ENCODE measurements around the gene SUGCT. TPM values are rescaled to one million over a fixed set of nuclear protein-coding genes. Genes with fewer than 3 reads are reported as not detected.
A peak's percentile ranks its signal among the peaks of the same experiment; 100 is the strongest.

Gene SUGCT
- total RNA-seq, 2 donors from 2014 or later = 3.3 to 15.2 TPM

GRCh38 chr7:40526951-40527715, 392.3 kb downstream of the SUGCT start:
- H3K4me1 ChIP-seq (ENCODE audit: control insufficient read depth in 1 of 2, low read depth in 2 of 2) = peaks cover 10 to 54% of the 10 kb centered on the region in 2 donors
- H3K36me3 ChIP-seq = no peaks in the 10 kb centered on the region
- peak overlapping the region; percentile 1 for H3K4me3 ChIP-seq
- peak overlapping the region; percentile 69 to 70 for H3K27ac ChIP-seq
- H3K9me3 ChIP-seq = no peaks in the 10 kb centered on the region
- ATAC-seq (ENCODE audit: insufficient number of reproducible peaks, low FRiP score, low read depth) (no peak), DNase-seq (ENCODE audit: low spot score) (no peak)
- TF ChIP-seq CTCF (IDR thresholded peaks at IDR 0.05) = no peak
- H3K27me3 ChIP-seq (replicated peaks; ENCODE audit: insufficient read depth) = no peaks in the 10 kb centered on the region

GRCh38 chr7:40527723-40528122, 392.9 kb downstream of the SUGCT start:
- no peaks in the 10 kb centered on the region for H3K36me3 ChIP-seq
- no peaks in the 10 kb centered on the region for H3K9me3 ChIP-seq
- no peaks in the 10 kb centered on the region for H3K27me3 ChIP-seq (replicated peaks; ENCODE audit: insufficient read depth)
- H3K4me1 ChIP-seq (ENCODE audit: control insufficient read depth in 1 of 2, low read depth in 2 of 2) = peaks cover 10 to 54% of the 10 kb centered on the region in 2 donors
- peak overlapping the region; percentile 69 to 70 for H3K27ac ChIP-seq
- H3K4me3 ChIP-seq = no peak overlapping the region
- no peak for TF ChIP-seq CTCF (IDR thresholded peaks at IDR 0.05)
- DNase-seq (ENCODE audit: low spot score) (no peak), ATAC-seq (ENCODE audit: insufficient number of reproducible peaks, low FRiP score, low read depth) (no peak)

- ATAC-seq (ENCODE audit: insufficient number of reproducible peaks, low FRiP score, low read depth) (no peak), DNase-seq (ENCODE audit: low spot score) (no peak)
- Histone ChIP-seq H3K27ac (peak overlapping the region in 1 of 2 donors; percentile 11), H3K27me3 (replicated peaks; ENCODE audit: insufficient read depth) (no peaks in the 10 kb centered on the region), H3K4me3 (no peak overlapping the region), H3K36me3 (no peaks in the 10 kb centered on the region), H3K4me1 (ENCODE audit: control insufficient read depth in 1 of 2, low read depth in 2 of 2) (peaks cover 6 to 43% of the 10 kb centered on the region in 2 donors), H3K9me3 (no peaks in the 10 kb centered on the region)
- no peak for TF ChIP-seq CTCF (IDR thresholded peaks at IDR 0.05)
Observed at GRCh38 chr7:40530292-40530691, 395.5 kb downstream of the SUGCT start.

- H3K27ac ChIP-seq = peak overlapping the region in 1 of 2 donors; percentile 15
- no peak for TF ChIP-seq CTCF (IDR thresholded peaks at IDR 0.05)
- ATAC-seq (ENCODE audit: insufficient number of reproducible peaks, low FRiP score, low read depth) = no peak
- H3K27me3 ChIP-seq (replicated peaks; ENCODE audit: insufficient read depth) = no peaks in the 10 kb centered on the region
- H3K9me3 ChIP-seq = no peaks in the 10 kb centered on the region
- DNase-seq (ENCODE audit: low spot score) = no peak
- no peak overlapping the region for H3K4me3 ChIP-seq
- no peaks in the 10 kb centered on the region for H3K36me3 ChIP-seq
- H3K4me1 ChIP-seq (ENCODE audit: control insufficient read depth in 1 of 2, low read depth in 2 of 2) = peaks cover 0 to 40% of the 10 kb centered on the region in 2 donors
Observed at GRCh38 chr7:40531956-40532355, 397.2 kb downstream of the SUGCT start.

- ATAC-seq (ENCODE audit: insufficient number of reproducible peaks, low FRiP score, low read depth) (no peak), DNase-seq (ENCODE audit: low spot score) (no peak)
- peaks cover 8 to 42% of the 10 kb centered on the region in 2 donors for H3K4me1 ChIP-seq (ENCODE audit: control insufficient read depth in 1 of 2, low read depth in 2 of 2)
- no peaks in the 10 kb centered on the region for H3K27me3 ChIP-seq (replicated peaks; ENCODE audit: insufficient read depth)
- peak overlapping the region in 1 of 2 donors; percentile 67 for H3K27ac ChIP-seq
- H3K4me3 ChIP-seq = no peak overlapping the region
- H3K9me3 ChIP-seq = no peaks in the 10 kb centered on the region
- no peak for TF ChIP-seq CTCF (IDR thresholded peaks at IDR 0.05)
- no peaks in the 10 kb centered on the region for H3K36me3 ChIP-seq
Observed at GRCh38 chr7:40535678-40536077, 400.9 kb downstream of the SUGCT start.

All from thoracic aorta (tissue), 2 donors.